ENCODE data around the gene CHSY1.

- no peak for TF ChIP-seq CTCF (IDR thresholded peaks at IDR 0.05)
- no peak for TF ChIP-seq ETV6 (CRISPR knock-in tag; IDR thresholded peaks at IDR 0.05)
- TF ChIP-seq ZNF416 (CRISPR knock-in tag; IDR thresholded peaks at IDR 0.05) = no peak
- no peak for TF ChIP-seq E2F4 (CRISPR knock-in tag; IDR thresholded peaks at IDR 0.05; ENCODE audit: borderline replicate concordance, low read depth)
- no peak for TF ChIP-seq ZNF263 (CRISPR knock-in tag; IDR thresholded peaks at IDR 0.05; ENCODE audit: low read depth)
- no peak for TF ChIP-seq SMAD3 (CRISPR knock-in tag; IDR thresholded peaks at IDR 0.05; ENCODE audit: borderline replicate concordance)
- TF ChIP-seq MLX (CRISPR knock-in tag; IDR thresholded peaks at IDR 0.05) = no peak
- TF ChIP-seq ZBTB21 (CRISPR knock-in tag; IDR thresholded peaks at IDR 0.05; ENCODE audit: borderline replicate concordance) = no peak
- no peak for TF ChIP-seq USF1 (CRISPR knock-in tag; IDR thresholded peaks at IDR 0.05)
- TF ChIP-seq FOXP4 (CRISPR knock-in tag; IDR thresholded peaks at IDR 0.05) = no peak
- no peak for TF ChIP-seq JUN (CRISPR knock-in tag; IDR thresholded peaks at IDR 0.05)
- TF ChIP-seq NR1H2 (CRISPR knock-in tag; IDR thresholded peaks at IDR 0.05) = no peak
- TF ChIP-seq ZNF138 (CRISPR knock-in tag; conservative IDR thresholded peaks at IDR 0.05) = no peak
Measured at GRCh38 chr15:101267320-101268104, 15.7 kb upstream of the CHSY1 start.

Data from WTC11 (cell line).